H1 (cell line): ENCODE data around the gene NELL2. TPM values are rescaled to one million over a fixed set of nuclear protein-coding genes. Genes with fewer than 3 reads are reported as not detected.

ENCODE experiments used
- CTCF ChIA-PET: fragments of 300-600 bp; sonication (Branson Sonifier 250); formaldehyde crosslinking; loops from one replicate; lab custom pipeline; 2021; ENCODE audit not compliant: partially characterized antibody; lab: Charles Lee
- POLR2A ChIA-PET: fragments of 300-600 bp; sonication (Branson Sonifier 250); formaldehyde crosslinking; loops from one replicate; lab custom pipeline; 2021; ENCODE audit warnings: inconsistent platforms; ENCODE audit not compliant: partially characterized antibody; lab: Charles Lee
- DNase-seq, 2 experiments: peaks; one replicate each; pipeline versions ENCODE4 v3.0.0 to v3.0.0-alpha.2; 2010 to 2022; ENCODE audit warnings: low spot score in 2 of 2, low read depth in 1 of 2, mixed read lengths in 1 of 2
- FAIRE-seq: peaks from 2 replicates; lab custom pipeline; 2011; peaks lifted over from hg19 to GRCh38; lab: Jason Lieb, UNC
- H2AFZ ChIP-seq: 2 replicates; pipeline ENCODE4 v1.8.1; 2012; ENCODE audit warnings: low read length, inconsistent platforms
- H2AK5ac ChIP-seq: 2 replicates; pipeline ENCODE4 v1.6.1; 2013; ENCODE audit warnings: low read depth, low read length
- H2BK120ac ChIP-seq: replicated peaks from 2 replicates; pipeline ENCODE3; 2013; ENCODE audit warnings: low read depth, low read length, inconsistent platforms
- H2BK12ac ChIP-seq: 2 replicates; pipeline ENCODE4 v1.6.1; 2013; ENCODE audit warnings: low read depth, low read length
- H2BK15ac ChIP-seq: 2 replicates; pipeline ENCODE4 v1.6.1; 2013; ENCODE audit warnings: low read length
- H2BK20ac ChIP-seq: 2 replicates; pipeline ENCODE4 v1.6.1; 2013; ENCODE audit warnings: low read length
- H2BK5ac ChIP-seq: 2 replicates; pipeline ENCODE4 v1.6.1; 2013; ENCODE audit warnings: low read depth, low read length
- H3K14ac ChIP-seq: 2 replicates; pipeline ENCODE4 v1.6.1; 2013; ENCODE audit warnings: inconsistent platforms; ENCODE audit not compliant: insufficient read length
- H3K18ac ChIP-seq: 2 replicates; pipeline ENCODE4 v1.6.1; 2013; ENCODE audit warnings: low read length; ENCODE audit errors: extremely low read depth
- H3K23ac ChIP-seq: 2 replicates; pipeline ENCODE4 v1.6.1; 2013; ENCODE audit warnings: inconsistent platforms; ENCODE audit not compliant: insufficient read length
- H3K23me2 ChIP-seq: 2 replicates; pipeline ENCODE4 v1.6.1; 2013; ENCODE audit warnings: low read depth, low read length
- H3K27ac ChIP-seq: 2 replicates; pipeline ENCODE4 v1.6.1; 2011; ENCODE audit warnings: low read depth, low read length, inconsistent platforms
- H3K27me3 ChIP-seq, 4 experiments: replicated peaks in 1 of 4; 1 replicate in 1 of 4; 2 replicates in 3 of 4; pipeline versions ENCODE4 v1.6.1 to v1.8.1; 2011 to 2013; ENCODE audit warnings: low read length in 3 of 4, mild to moderate bottlenecking in 3 of 4, inconsistent platforms in 2 of 4, mixed read lengths in 2 of 4, moderate library complexity in 1 of 4; ENCODE audit not compliant: control insufficient read depth in 3 of 4, insufficient read depth in 3 of 4; ENCODE audit errors: extremely low read depth in 1 of 4
- H3K36me3 ChIP-seq, 4 experiments: 2 replicates each; pipeline versions ENCODE4 v1.6.1 to v1.8.1; 2011 to 2013; ENCODE audit warnings: mild to moderate bottlenecking in 4 of 4, low read length in 3 of 4, moderate library complexity in 2 of 4, control low read depth in 1 of 4, inconsistent platforms in 1 of 4; ENCODE audit not compliant: insufficient read depth in 4 of 4, control insufficient read depth in 2 of 4
- H3K4ac ChIP-seq: replicated peaks from 2 replicates; pipeline ENCODE3; 2013; ENCODE audit warnings: low read length, low read depth, mixed read lengths, inconsistent platforms; ENCODE audit not compliant: insufficient read length
- H3K4me1 ChIP-seq, 4 experiments: replicated peaks in 1 of 4; 1 replicate in 1 of 4; 2 replicates in 3 of 4; pipeline versions ENCODE4 v1.6.1 to v1.8.1; 2011 to 2013; ENCODE audit warnings: low read length in 3 of 4, inconsistent platforms in 2 of 4, mixed read lengths in 1 of 4; ENCODE audit not compliant: insufficient read depth in 4 of 4, control insufficient read depth in 3 of 4
- H3K4me2 ChIP-seq, 2 experiments: 2 replicates each; pipeline versions ENCODE4 v1.6.1 to v1.8.1; 2011 to 2013; ENCODE audit warnings: low read depth in 2 of 2, low read length in 2 of 2, control low read depth in 1 of 2, inconsistent platforms in 1 of 2, mild to moderate bottlenecking in 1 of 2; ENCODE audit not compliant: insufficient read depth in 1 of 2
- H3K4me3 ChIP-seq, 4 experiments: fragments of 200-600, 300-600 bp in 1 of 4; sonication (generic), shearing (Covaris generic), sonication (Bioruptor Twin) in 1 of 4; 2 replicates each; pipeline versions ENCODE4 v1.5.1 to v1.8.1; 2011 to 2016; ENCODE audit warnings: low read length in 4 of 4, low read depth in 3 of 4, control low read depth in 2 of 4, inconsistent platforms in 2 of 4, mild to moderate bottlenecking in 2 of 4, mixed read lengths in 1 of 4, moderate library complexity in 1 of 4; ENCODE audit not compliant: insufficient read depth in 2 of 4; ENCODE audit errors: extremely low read depth in 1 of 4
- H3K56ac ChIP-seq: replicated peaks from 2 replicates; pipeline ENCODE3; 2013; ENCODE audit warnings: low read depth, mild to moderate bottlenecking, mixed read lengths, low read length, inconsistent platforms; ENCODE audit not compliant: insufficient read length
- H3K79me1 ChIP-seq: 2 replicates; pipeline ENCODE4 v1.6.1; 2013; ENCODE audit warnings: low read depth, low read length, control low read depth
- H3K79me2 ChIP-seq, 2 experiments: 2 replicates each; pipeline versions ENCODE4 v1.6.1 to v1.8.1; 2012 to 2013; ENCODE audit warnings: low read length in 2 of 2, mild to moderate bottlenecking in 2 of 2, inconsistent platforms in 1 of 2; ENCODE audit not compliant: insufficient read depth in 2 of 2, control insufficient read depth in 1 of 2
- H3K9ac ChIP-seq, 4 experiments: replicated peaks in 1 of 4; 1 replicate in 1 of 4; 2 replicates in 3 of 4; pipeline versions ENCODE4 v1.6.1 to v1.8.1; 2011 to 2013; ENCODE audit warnings: low read depth in 3 of 4, low read length in 3 of 4, control low read depth in 2 of 4, mild to moderate bottlenecking in 2 of 4, moderate library complexity in 2 of 4, inconsistent platforms in 1 of 4; ENCODE audit errors: extremely low read depth in 1 of 4
- H3K9me3 ChIP-seq, 2 experiments: 2 replicates each; pipeline versions ENCODE4 v1.6.1 to v1.8.1; 2012 to 2013; ENCODE audit warnings: mild to moderate bottlenecking in 2 of 2, moderate library complexity in 2 of 2, control low read depth in 1 of 2, inconsistent platforms in 1 of 2, low read depth in 1 of 2, low read length in 1 of 2, mixed read lengths in 1 of 2; ENCODE audit not compliant: insufficient read depth in 2 of 2
- H4K20me1 ChIP-seq, 2 experiments: replicated peaks in 1 of 2; 2 replicates each; pipeline versions ENCODE3 to v1.8.1; 2011 to 2013; ENCODE audit warnings: inconsistent platforms in 2 of 2, low read length in 2 of 2, mild to moderate bottlenecking in 1 of 2; ENCODE audit not compliant: insufficient read depth in 2 of 2, control insufficient read depth in 1 of 2
- H4K5ac ChIP-seq: 2 replicates; pipeline ENCODE4 v1.6.1; 2013; ENCODE audit warnings: low read length, low read depth, mixed read lengths, inconsistent platforms; ENCODE audit not compliant: insufficient read length
- H4K8ac ChIP-seq: 2 replicates; pipeline ENCODE4 v1.8.0; 2013; ENCODE audit warnings: mild to moderate bottlenecking, moderate library complexity, low read length, inconsistent platforms; ENCODE audit not compliant: insufficient read depth; ENCODE audit errors: extremely low read depth
- H4K91ac ChIP-seq: replicated peaks from 2 replicates; pipeline ENCODE3; 2013; ENCODE audit warnings: low read length, mixed read lengths, inconsistent platforms; ENCODE audit not compliant: insufficient read length
- ATF3 ChIP-seq: IDR thresholded peaks from 2 replicates; pipeline ENCODE4 v1.6.1; 2011; ENCODE audit warnings: low read depth, mild to moderate bottlenecking, low read length; ENCODE audit not compliant: insufficient read depth
- BCL11A ChIP-seq, 2 experiments: IDR thresholded peaks; one replicate each; pipeline ENCODE4 v1.6.1; 2011; ENCODE audit warnings: low read depth in 2 of 2, low read length in 2 of 2, mild to moderate bottlenecking in 2 of 2
- CTCF ChIP-seq, 3 experiments: IDR thresholded peaks; 1 replicate in 2 of 3; 2 replicates in 1 of 3; pipeline versions ENCODE4 v1.5.1 to v1.6.1; 2011; ENCODE audit warnings: low read length in 3 of 3, mild to moderate bottlenecking in 3 of 3, inconsistent platforms in 2 of 3, low read depth in 1 of 3, moderate library complexity in 1 of 3; ENCODE audit not compliant: insufficient read depth in 1 of 3; ENCODE audit errors: control extremely low read depth in 1 of 3
- EZH2 ChIP-seq: fragments of 200-600 bp; sonication (generic); IDR thresholded peaks from 2 replicates; pipeline ENCODE4 v1.7.1; 2012; ENCODE audit warnings: low read depth, mild to moderate bottlenecking, moderate library complexity, low read length, inconsistent platforms; ENCODE audit not compliant: severe bottlenecking
- HDAC6 ChIP-seq: IDR thresholded peaks from one replicate; pipeline ENCODE4 v1.7.1; 2012; ENCODE audit warnings: low read depth, mild to moderate bottlenecking, inconsistent platforms, low read length, moderate library complexity
- NANOG ChIP-seq: IDR thresholded peaks from 2 replicates; pipeline ENCODE4 v1.6.1; 2011; ENCODE audit warnings: low read length, low read depth, mild to moderate bottlenecking, inconsistent platforms; ENCODE audit not compliant: insufficient read depth, poor library complexity, severe bottlenecking
- SAP30 ChIP-seq: fragments of 300-600 bp; sonication (generic); IDR thresholded peaks from 2 replicates; pipeline ENCODE4 v1.7.1; 2012; ENCODE audit warnings: low read length, moderate library complexity, mild to moderate bottlenecking, inconsistent platforms; ENCODE audit not compliant: insufficient read depth, insufficient replicate concordance
- SP2 ChIP-seq: IDR thresholded peaks from 2 replicates; pipeline ENCODE4 v1.6.1; 2012; ENCODE audit warnings: mild to moderate bottlenecking, low read length, inconsistent platforms
- TBP ChIP-seq: IDR thresholded peaks from 2 replicates; pipeline ENCODE4 v1.6.1; 2011; ENCODE audit warnings: low read depth, low read length, improper control_type of control experiment
- USF2 ChIP-seq: IDR thresholded peaks from 2 replicates; pipeline ENCODE4 v1.6.1; 2011; ENCODE audit warnings: low read length, improper control_type of control experiment
- polyA plus RNA-seq, 7 experiments: library from polyadenylated mRNA; depleted of rRNA in 3 of 7; stranded (reverse) in 5 of 7; unstranded in 2 of 7; fragments of >200 nt in 5 of 7; fragments of 200-250 nt in 2 of 7; gene quantifications; 1 replicate in 5 of 7; 2 replicates in 1 of 7; 4 replicates in 1 of 7; pipeline versions ENCODE4 v1.2.1 to v1.2.3, GENCODE V29; 2011 to 2013; ENCODE audit warnings: missing spikeins in 2 of 7, mixed read lengths in 2 of 7
- total RNA-seq: library from RNA; stranded (reverse); fragmentation: NEBNext Ultra II Directional; extraction: Animal tissue kit (Norgen Biotek cat#: 25700); gene quantifications from 2 replicates; pipeline ENCODE4 v1.2.1, GENCODE V29; 2021

The NELL2 gene
- total and polyA plus RNA-seq, 2 of the 8 experiments (the other 6 are each of a cell fraction or from before 2014, with no cell fraction given), result 54.2 to 56.8 TPM

GRCh38 chr12:44655846-44656245 lies 220.3 kb downstream of the NELL2 start:
- ChIA-PET POLR2A (no interaction called here), CTCF (interaction anchor here (1.1 kb wide), 1 partner anchor 157 kb away, joined by 3 read pairs; no protein-coding TSS in a partner anchor)
- no peaks in the 10 kb centered on the region for H3K79me1 ChIP-seq
- no peaks in the 10 kb centered on the region for H3K27me3 ChIP-seq
- no peak overlapping the region for H3K18ac ChIP-seq
- H3K36me3 ChIP-seq, result no peaks in the 10 kb centered on the region
- H3K23ac ChIP-seq, result no peak overlapping the region
- no peak overlapping the region for H3K27ac ChIP-seq
- H3K4me3 ChIP-seq, result no peak overlapping the region
- H3K79me2 ChIP-seq, result no peaks in the 10 kb centered on the region
- H3K56ac ChIP-seq, result no peak overlapping the region
- H3K4me2 ChIP-seq, result no peak overlapping the region
- no peak overlapping the region for H2BK120ac ChIP-seq
- no peak overlapping the region for H4K5ac ChIP-seq
- no peak overlapping the region for H3K14ac ChIP-seq
- no peak overlapping the region for H4K91ac ChIP-seq
- H2BK12ac ChIP-seq, result no peak overlapping the region
- H2BK5ac ChIP-seq, result no peak overlapping the region
- peaks cover 0 to 3% of the 10 kb centered on the region in 2 experiments for H4K20me1 ChIP-seq
- H3K9me3 ChIP-seq, result no peaks in the 10 kb centered on the region
- no peak overlapping the region for H2AFZ ChIP-seq
- no peak overlapping the region for H3K9ac ChIP-seq
- H3K4me1 ChIP-seq, result peaks cover 3 to 12% (median 7%) of the 10 kb centered on the region in 4 experiments
- no peak overlapping the region for H2BK20ac ChIP-seq
- no peak overlapping the region for H2AK5ac ChIP-seq
- H2BK15ac ChIP-seq, result no peak overlapping the region
- no peak for DNase-seq
- H4K8ac ChIP-seq, result no peak overlapping the region
- no peaks in the 10 kb centered on the region; the same call in 1 of the 2 replicates for H3K23me2 ChIP-seq
- no peak for FAIRE-seq
- no peak overlapping the region for H3K4ac ChIP-seq
- TF ChIP-seq HDAC6, result no peak
- no peak for TF ChIP-seq BCL11A (IDR thresholded peaks at IDR 0.05; ENCODE audit: low read depth in 2 of 2, low read length in 2 of 2)
- no peak for TF ChIP-seq ATF3
- TF ChIP-seq EZH2, result no peak
- TF ChIP-seq SP2, result no peak
- no peak for TF ChIP-seq TBP
- no peak for TF ChIP-seq NANOG
- TF ChIP-seq USF2, result no peak
- TF ChIP-seq SAP30, result no peak
- no peak for TF ChIP-seq CTCF (IDR thresholded peaks at IDR 0.05; ENCODE audit: control extremely low read depth in 1 of 3, insufficient read depth in 1 of 3, low read depth in 1 of 3, low read length in 3 of 3)
